ENCODE data around the gene APOBEC3B. TPM values are rescaled to one million over a fixed set of nuclear protein-coding genes. Genes with fewer than 3 reads are reported as not detected.
"Not testable (repeated sequence)": the region's sequence is repeated elsewhere in the genome, so short reads cannot be mapped to it uniquely, and the experiment has no call there.

The APOBEC3B gene
- total RNA-seq, 2 donors from 2014 or later, result 8.2 to 34.3 TPM

GRCh38 chr22:38964306-38964705 lies 17.8 kb upstream of the APOBEC3B start:
- ATAC-seq (no peak), DNase-seq (no peak)
- intact Hi-C loops (cut with DNase I, micrococcal nuclease), result no loop called here

GRCh38 chr22:38964989-38965388 lies 17.2 kb upstream of the APOBEC3B start:
- ATAC-seq (peak; percentile 60), DNase-seq (no peak)
- intact Hi-C loops (cut with DNase I, micrococcal nuclease), result no loop called here

- DNase-seq (no peak), ATAC-seq (no peak)
- intact Hi-C loops (cut with DNase I, micrococcal nuclease), result no loop called here
Measured at GRCh38 chr22:38965614-38966379, 16.4 kb upstream of the APOBEC3B start.

GRCh38 chr22:38966380-38966702 lies 15.8 kb upstream of the APOBEC3B start:
- ATAC-seq, result no peak
- DNase-seq, result no peak
- intact Hi-C loops (cut with DNase I, micrococcal nuclease), result no loop called here

- no peak for DNase-seq
- intact Hi-C loops (cut with DNase I, micrococcal nuclease), result no loop called here
- no peak for ATAC-seq
Measured at GRCh38 chr22:38966942-38967341, 15.2 kb upstream of the APOBEC3B start.

GRCh38 chr22:38967451-38968450 lies 14.4 kb upstream of the APOBEC3B start:
- ATAC-seq, result peak; percentile 10
- intact Hi-C loops (cut with DNase I, micrococcal nuclease), result no loop called here
- DNase-seq, result peak in 1 of 2 donors; percentile 66

- intact Hi-C loops (cut with DNase I, micrococcal nuclease), result no loop called here
- DNase-seq, result no peak
- no peak for ATAC-seq
Measured at GRCh38 chr22:38968801-38969200, 13.3 kb upstream of the APOBEC3B start.

GRCh38 chr22:38970551-38970950 lies 11.6 kb upstream of the APOBEC3B start:
- intact Hi-C loops (cut with DNase I, micrococcal nuclease), result no loop called here
- no peak for DNase-seq
- ATAC-seq, result peak; percentile 66

- no peak for ATAC-seq
- intact Hi-C loops (cut with DNase I, micrococcal nuclease), result no loop called here
- DNase-seq, result no peak
Measured at GRCh38 chr22:38971202-38971601, 10.9 kb upstream of the APOBEC3B start.

GRCh38 chr22:38971791-38972190 lies 10.4 kb upstream of the APOBEC3B start:
- intact Hi-C loops (cut with DNase I, micrococcal nuclease), result no loop called here
- no peak for DNase-seq
- no peak for ATAC-seq

GRCh38 chr22:38972558-38972957 lies 9.6 kb upstream of the APOBEC3B start:
- DNase-seq (no peak), ATAC-seq (no peak)
- intact Hi-C loops (cut with DNase I, micrococcal nuclease), result no loop called here

GRCh38 chr22:38973289-38974169 lies 8.6 kb upstream of the APOBEC3B start:
- intact Hi-C loops (cut with DNase I, micrococcal nuclease), result no loop called here
- peak in 1 of 2 donors; percentile 68 for DNase-seq
- peak; percentile 68 for ATAC-seq

GRCh38 chr22:38974170-38974825 lies 7.8 kb upstream of the APOBEC3B start:
- ATAC-seq (no peak), DNase-seq (no peak)
- intact Hi-C loops (cut with DNase I, micrococcal nuclease), result no loop called here

- intact Hi-C loops (cut with DNase I, micrococcal nuclease), result no loop called here
- ATAC-seq (no peak), DNase-seq (no peak)
Measured at GRCh38 chr22:38974826-38975175, 7.3 kb upstream of the APOBEC3B start.

GRCh38 chr22:38977289-38977688 lies 4.9 kb upstream of the APOBEC3B start:
- ATAC-seq; intact Hi-C loops (cut with DNase I, micrococcal nuclease); DNase-seq: not testable (repeated sequence)

GRCh38 chr22:38980587-38980986 lies 1.6 kb upstream of the APOBEC3B start:
- ATAC-seq, result peak; percentile 50
- intact Hi-C loops (cut with DNase I, micrococcal nuclease), result not testable (repeated sequence)

GRCh38 chr22:38981005-38981991 lies 849 bp upstream of the APOBEC3B start:
- DNase-seq (peak in 1 of 2 donors; percentile 52), ATAC-seq (peak; percentile 61)
- intact Hi-C loops (cut with DNase I, micrococcal nuclease), result no loop called here

More at GRCh38 chr22:38980587-38980986, 1.6 kb upstream of the APOBEC3B start:
- peak in 1 of 2 donors; percentile 43 for DNase-seq

All from left colon (tissue), 2 donors.